ENCODE results near the gene DTNA.

- TF ChIP-seq POLR2A (IDR thresholded peaks at IDR 0.05; ENCODE audit: control extremely low read depth in 1 of 2, low read depth in 2 of 2, low read length in 2 of 2) (no peak), KDM1A (IDR thresholded peaks at IDR 0.05; ENCODE audit: borderline replicate concordance, low read length) (no peak), EP300 (IDR thresholded peaks at IDR 0.05; ENCODE audit: borderline replicate concordance in 1 of 2, low read depth in 2 of 2, low read length in 2 of 2) (no peak), CTCF (IDR thresholded peaks at IDR 0.05; ENCODE audit: control extremely low read depth in 1 of 3, insufficient read depth in 1 of 3, low read depth in 1 of 3, low read length in 3 of 3) (no peak), BRCA1 (IDR thresholded peaks at IDR 0.05; ENCODE audit: low read depth, low read length) (no peak), YY1 (IDR thresholded peaks at IDR 0.05; ENCODE audit: low read depth, low read length) (no peak), JUND (IDR thresholded peaks at IDR 0.05; ENCODE audit: low read length) (no peak), TCF12 (IDR thresholded peaks at IDR 0.05; ENCODE audit: low read depth, low read length) (no peak), RFX5 (IDR thresholded peaks at IDR 0.05; ENCODE audit: borderline replicate concordance, low read depth, low read length) (no peak), RNF2 (IDR thresholded peaks at IDR 0.05; ENCODE audit: borderline replicate concordance, low read depth, low read length, missing control alignments, poor library complexity, severe bottlenecking) (no peak), GABPA (IDR thresholded peaks at IDR 0.05; ENCODE audit: borderline replicate concordance, insufficient read depth, low read length) (no peak)
Observed at GRCh38 chr18:34695310-34695709, 14.8 kb upstream of the DTNA start.
